Esophagus squamous epithelium (tissue), 5 donors: ENCODE results near the gene NDUFB7. TPM values are rescaled to one million over a fixed set of nuclear protein-coding genes. Genes with fewer than 3 reads are reported as not detected.
"Not testable (repeated sequence)": the region's sequence is repeated elsewhere in the genome, so short reads cannot be mapped to it uniquely, and the experiment has no call there.

Source experiments
- DNase-seq: peaks from one replicate; lab custom pipeline; 2025; lab: John Stamatoyannopoulos, UW
- H3K27ac ChIP-seq, 4 donors: fragments of 200-600 bp; sonication (generic); one replicate each; pipeline ENCODE4 v1.5.1; 2016 to 2019; ENCODE audit warnings: mild to moderate bottlenecking in 1 of 4
- H3K27me3 ChIP-seq, 4 donors: fragments of 200-600 bp; sonication (generic); 1 replicate in 3 of 4; 2 replicates in 1 of 4; pipeline versions ENCODE4 v1.5.1 to v1.6.0; 2017 to 2021; ENCODE audit warnings: antibody characterized with exemption in 1 of 4
- H3K36me3 ChIP-seq, 3 donors: fragments of 200-600 bp; sonication (generic); one replicate each; pipeline ENCODE4 v1.5.1; 2016 to 2019
- H3K4me1 ChIP-seq, 3 donors: fragments of 200-600 bp; sonication (generic); one replicate each; pipeline ENCODE4 v1.5.1; 2017 to 2019
- H3K4me3 ChIP-seq, 4 donors: fragments of 200-600 bp; sonication (generic); 1 replicate in 3 of 4; 2 replicates in 1 of 4; pipeline ENCODE4 v1.5.1; 2016 to 2019; ENCODE audit warnings: mild to moderate bottlenecking in 2 of 4, moderate library complexity in 1 of 4
- H3K9me3 ChIP-seq, 3 donors: fragments of 200-600 bp; sonication (generic); one replicate each; pipeline ENCODE4 v1.5.1; 2016 to 2019
- CTCF ChIP-seq, 6 experiments: fragments of 450-650 bp in 4 of 6; fragments of 200-600 bp in 2 of 6; sonication (generic) in 2 of 6; IDR thresholded peaks; one replicate each; pipeline ENCODE4 v1.5.1; 2016 to 2019; ENCODE audit warnings: antibody characterized with exemption in 6 of 6, mild to moderate bottlenecking in 4 of 6, moderate library complexity in 4 of 6
- POLR2A ChIP-seq, 4 donors: fragments of 450-650 bp; IDR thresholded peaks; one replicate each; pipeline ENCODE4 v1.6.1; 2017; ENCODE audit warnings: antibody characterized with exemption in 4 of 4, mild to moderate bottlenecking in 4 of 4, moderate library complexity in 3 of 4
- WGBS, 2 donors: methylation state at CpG; one replicate each; pipeline ENCODE4 v1.1.5; 2018; 5-methylcytosine and 5-hydroxymethylcytosine counted together
- intact Hi-C: fragments of 100-400 bp; cut with DNase I; formaldehyde crosslinking; loops from one replicate; pipeline ENCODE4 v1.15.0; 2022
- total RNA-seq, 4 donors: library from RNA; depleted of rRNA; stranded (reverse); fragments of >200 nt; gene quantifications; one replicate each; pipeline ENCODE4 v1.1.0, GENCODE V29; 2016
- donor health status: DM: yes; HTN: yes; CAD: no.

NDUFB7 gene
- total RNA-seq, 4 donors from 2014 or later, result 262 to 379 (median 295) TPM

GRCh38 chr19:14553939-14554243 lies 18.0 kb downstream of the NDUFB7 start:
- peak overlapping the region; percentile 80 to 91 (median 88) for H3K27ac ChIP-seq
- no peaks in the 10 kb centered on the region for H3K9me3 ChIP-seq
- peaks cover 34 to 100% (median 52%) of the 10 kb centered on the region in 3 donors for H3K4me1 ChIP-seq
- H3K27me3 ChIP-seq, result no peaks in the 10 kb centered on the region
- DNase-seq, result no peak
- H3K4me3 ChIP-seq, result peak overlapping the region in 3 of 4 donors; percentile 0 to 38 (median 25)
- intact Hi-C loops, result loop anchor here (10.0 kb wide), 1 partner anchor 49 kb away; no protein-coding TSS in a partner anchor
- 0% methylated on average over 1 of the region's 9 CpGs; no CpG with 5 or more reads in 1 of the 2 donors for WGBS, 2 donors
- peaks cover 0 to 34% (median 0%) of the 10 kb centered on the region in 3 donors for H3K36me3 ChIP-seq
- TF ChIP-seq POLR2A (IDR thresholded peaks at IDR 0.05), result no peak
- TF ChIP-seq CTCF (IDR thresholded peaks at IDR 0.05), result no peak

GRCh38 chr19:14553042-14553938 lies 18.6 kb downstream of the NDUFB7 start:
- Histone ChIP-seq H3K36me3 (peaks cover 0 to 34% (median 0%) of the 10 kb centered on the region in 3 donors), H3K4me1 (peaks cover 34 to 98% (median 52%) of the 10 kb centered on the region in 3 donors), H3K9me3 (no peaks in the 10 kb centered on the region), H3K27ac (peak overlapping the region; percentile 80 to 91 (median 88)), H3K4me3 (peak overlapping the region in 3 of 4 donors; percentile 0 to 38 (median 25)), H3K27me3 (no peaks in the 10 kb centered on the region)
- intact Hi-C loops, result loop anchor here (10.0 kb wide), 1 partner anchor 48 kb away; no protein-coding TSS in a partner anchor
- 71 to 77% methylated on average over 11 to 19 of the region's 35 CpGs for WGBS, 2 donors
- no peak for TF ChIP-seq CTCF (IDR thresholded peaks at IDR 0.05)
- TF ChIP-seq POLR2A (IDR thresholded peaks at IDR 0.05), result no peak
- no peak for DNase-seq

GRCh38 chr19:14552006-14552360 lies 19.9 kb downstream of the NDUFB7 start:
- peak overlapping the region in 3 of 4 donors; percentile 80 to 91 (median 91) for H3K27ac ChIP-seq
- DNase-seq, H3K27me3 ChIP-seq, H3K9me3 ChIP-seq, H3K4me3 ChIP-seq: not testable (repeated sequence)
- WGBS, 2 donors, result 63 to 78% methylated on average over 8 of the region's 8 CpGs
- H3K4me1 ChIP-seq, result peaks cover 32 to 93% (median 51%) of the 10 kb centered on the region in 3 donors
- intact Hi-C loops, result loop anchor here (10.0 kb wide), 1 partner anchor 47 kb away; no protein-coding TSS in a partner anchor
- peaks cover 0 to 41% (median 0%) of the 10 kb centered on the region in 3 donors for H3K36me3 ChIP-seq

- peaks cover 0 to 47% (median 0%) of the 10 kb centered on the region in 3 donors for H3K36me3 ChIP-seq
- DNase-seq, H3K4me3 ChIP-seq, H3K27me3 ChIP-seq, H3K9me3 ChIP-seq: not testable (repeated sequence)
- intact Hi-C loops, result loop anchor here (10.0 kb wide), 1 partner anchor 47 kb away; no protein-coding TSS in a partner anchor
- WGBS, 2 donors, result 29 to 47% methylated on average over 8 to 9 of the region's 12 CpGs
- H3K4me1 ChIP-seq, result peaks cover 26 to 93% (median 45%) of the 10 kb centered on the region in 3 donors
- peak overlapping the region; percentile 79 to 91 (median 86) for H3K27ac ChIP-seq
- TF ChIP-seq POLR2A (IDR thresholded peaks at IDR 0.05) (peak in 1 of 4 donors; percentile 30), CTCF (IDR thresholded peaks at IDR 0.05) (peak; percentile 12 to 74 (median 56))
Observed at GRCh38 chr19:14551134-14552005, 20.5 kb downstream of the NDUFB7 start.

- TF ChIP-seq CTCF (IDR thresholded peaks at IDR 0.05), result no peak
- no peak for TF ChIP-seq POLR2A (IDR thresholded peaks at IDR 0.05)
- H3K4me3 ChIP-seq, result no peak overlapping the region
- WGBS, 2 donors, result 33 to 61% methylated on average over 8 to 13 of the region's 15 CpGs
- peaks cover 27 to 93% (median 48%) of the 10 kb centered on the region in 3 donors for H3K4me1 ChIP-seq
- H3K27ac ChIP-seq, result peak overlapping the region; percentile 79 to 91 (median 86)
- intact Hi-C loops, result loop anchor here (10.0 kb wide), 1 partner anchor 45 kb away; no protein-coding TSS in a partner anchor
- DNase-seq, result no peak
- peaks cover 0 to 52% (median 0%) of the 10 kb centered on the region in 3 donors for H3K36me3 ChIP-seq
- no peaks in the 10 kb centered on the region for H3K9me3 ChIP-seq
- H3K27me3 ChIP-seq, result no peaks in the 10 kb centered on the region
Observed at GRCh38 chr19:14550201-14550754, 21.6 kb downstream of the NDUFB7 start.
